UCSD-AML1 (cell line): ENCODE measurements around the gene SNX18.

ENCODE experiments used
- DNase-seq: peaks from one replicate; lab custom pipeline; 2025; ENCODE audit not compliant: unreplicated experiment; lab: John Stamatoyannopoulos, UW

SNX18 gene

GRCh38 chr5:54579591-54580295 is 62.2 kb downstream of the SNX18 start:
- DNase-seq: no peak

- no peak for DNase-seq
Measured at GRCh38 chr5:54580997-54581811, 63.6 kb downstream of the SNX18 start.

- no peak for DNase-seq
Measured at GRCh38 chr5:54581831-54582548, 64.4 kb downstream of the SNX18 start.

DNA sequence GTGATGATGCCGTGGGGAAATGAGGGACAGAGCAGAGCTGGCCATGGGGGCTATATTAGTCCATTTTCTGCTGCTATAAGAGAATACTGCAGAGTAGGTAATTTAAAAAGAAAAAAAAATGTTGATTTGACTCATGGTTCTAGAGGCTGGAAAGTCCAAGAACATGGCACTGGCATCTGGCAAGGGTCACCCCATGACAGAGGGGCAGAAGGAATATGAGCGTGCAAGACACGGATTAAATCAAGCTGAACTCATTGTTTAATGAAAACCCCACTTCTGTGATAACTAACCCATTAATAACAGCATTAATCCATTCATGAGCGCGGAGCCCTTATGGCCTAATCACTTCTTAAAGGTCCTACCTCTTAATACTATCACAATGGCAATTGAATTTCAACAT is 68.8 kb downstream of the SNX18 start:
- DNase-seq: no peak

- no peak for DNase-seq
Measured at GRCh38 chr5:54589786-54590185, 72.2 kb downstream of the SNX18 start.

- no peak for DNase-seq
Measured at GRCh38 chr5:54590824-54591223, 73.3 kb downstream of the SNX18 start.

GRCh38 chr5:54593779-54594178 is 76.2 kb downstream of the SNX18 start:
- DNase-seq: no peak

DNA sequence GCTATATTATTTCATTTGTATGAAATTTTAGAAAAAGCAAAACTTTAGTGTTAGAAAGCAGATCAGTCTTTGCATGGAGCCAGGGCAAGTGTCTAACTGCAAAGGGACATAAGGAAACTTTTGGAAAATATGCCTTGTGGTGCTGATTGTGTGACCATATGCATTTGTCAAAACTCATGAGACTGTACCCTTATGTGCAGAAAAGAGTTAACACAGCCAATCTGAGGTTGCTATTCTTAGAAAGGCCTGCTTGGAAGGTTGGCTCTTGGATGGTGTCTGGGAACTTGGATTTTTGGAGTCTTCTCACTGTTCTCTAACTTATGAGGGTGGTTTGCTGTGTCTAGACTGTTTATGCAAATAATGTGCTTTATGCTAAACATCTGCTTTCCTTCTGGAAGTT is 76.6 kb downstream of the SNX18 start:
- no peak for DNase-seq

DNA sequence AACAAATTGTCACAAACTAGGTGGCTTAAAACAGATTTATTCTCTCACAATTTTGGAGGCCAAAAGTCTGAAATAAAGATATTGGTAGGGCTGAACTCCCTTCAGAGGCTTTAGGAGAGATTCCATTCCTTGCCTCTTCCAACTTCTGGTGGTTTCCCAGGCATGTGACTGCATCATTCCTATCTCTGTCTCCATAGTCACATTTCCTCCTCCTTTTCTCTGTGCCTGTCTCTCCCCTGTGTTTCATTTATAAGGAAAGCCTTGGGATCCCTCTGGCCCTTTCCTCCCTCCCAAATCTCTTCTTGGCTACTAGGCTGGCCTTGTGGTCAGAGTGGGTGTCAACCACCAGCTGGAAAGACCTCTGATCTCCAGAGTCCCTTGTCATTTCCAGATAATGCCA is 78.2 kb downstream of the SNX18 start:
- DNase-seq: no peak
